HepG2 (cell line): ENCODE results near the gene L3MBTL4. TPM values are rescaled to one million over a fixed set of nuclear protein-coding genes. Genes with fewer than 3 reads are reported as not detected.

Source experiments
- ATAC-seq: fragments of 200-7000 bp; cut with Tn5 transposase; 3 replicates; pipeline ENCODE4 v1.9.1; 2020; ENCODE audit warnings: mild to moderate bottlenecking, moderate library complexity
- BruUV-seq: library from RNA; stranded (reverse); fragments of 400-500 nt; replicated peaks from 2 replicates; lab custom pipeline; 2021; lab: Mats Ljungman, UMichigan
- CTCF ChIA-PET: fragments of 300-600 bp; formaldehyde crosslinking; extraction: SDS; loops from one replicate; lab custom pipeline; 2021; ENCODE audit warnings: low total read pairs, inconsistent platforms, low intra/inter-chr PET ratio; lab: Yijun Ruan, JAX
- POLR2A ChIA-PET: fragments of 350-600 bp; sonication (Branson Sonifier 250); formaldehyde crosslinking; loops from one replicate; lab custom pipeline; 2020; ENCODE audit warnings: antibody characterized with exemption, inconsistent platforms; lab: Yijun Ruan, JAX
- DNase-seq: peaks from one replicate; pipeline ENCODE4 v3.0.0-alpha.2; 2015; ENCODE audit warnings: low spot score
- FAIRE-seq: peaks from 3 replicates; lab custom pipeline; 2011; peaks lifted over from hg19 to GRCh38; lab: Jason Lieb, UNC
- H2AFZ ChIP-seq: one replicate; pipeline ENCODE4 v1.6.1; 2011; ENCODE audit warnings: low read length, inconsistent platforms
- H3K27ac ChIP-seq: fragments of 300-600 bp; 3 replicates; pipeline ENCODE4 v1.8.0; 2011; ENCODE audit warnings: mixed run types, mild to moderate bottlenecking, mixed read lengths, low read length, inconsistent platforms; ENCODE audit not compliant: insufficient read depth; ENCODE audit errors: extremely low read length
- H3K27me3 ChIP-seq, 2 experiments: fragments of 200-600 bp in 1 of 2; 2 replicates in 1 of 2; 3 replicates in 1 of 2; pipeline versions ENCODE4 v1.6.0 to v1.8.0; 2011; ENCODE audit warnings: low read length in 2 of 2, mild to moderate bottlenecking in 2 of 2, moderate library complexity in 2 of 2, inconsistent platforms in 1 of 2; ENCODE audit not compliant: insufficient read depth in 2 of 2, control insufficient read depth in 1 of 2
- H3K36me3 ChIP-seq, 2 experiments: fragments of 200-600 bp in 1 of 2; replicated peaks in 1 of 2; 2 replicates in 1 of 2; 3 replicates in 1 of 2; pipeline versions ENCODE4 v1.5.1 to v1.8.0; 2011; ENCODE audit warnings: low read length in 2 of 2, inconsistent platforms in 1 of 2; ENCODE audit not compliant: insufficient read depth in 2 of 2, control insufficient read depth in 1 of 2
- H3K4me1 ChIP-seq: 2 replicates; pipeline ENCODE4 v1.5.1; 2012; ENCODE audit warnings: low read length, inconsistent platforms; ENCODE audit not compliant: insufficient read depth
- H3K4me2 ChIP-seq: 2 replicates; pipeline ENCODE4 v1.6.0; 2011; ENCODE audit warnings: low read depth, low read length, inconsistent platforms
- H3K4me3 ChIP-seq, 3 experiments: fragments of 200-600 bp in 1 of 3; sonication (generic), shearing (Covaris generic) in 1 of 3; replicated peaks in 1 of 3; 2 replicates each; pipeline ENCODE4 v1.5.1; 2011 to 2016; ENCODE audit warnings: low read length in 3 of 3, inconsistent platforms in 2 of 3, low read depth in 2 of 3, mild to moderate bottlenecking in 2 of 3, control low read depth in 1 of 3, mixed read lengths in 1 of 3; ENCODE audit not compliant: insufficient read depth in 1 of 3
- H3K79me2 ChIP-seq: one replicate; pipeline ENCODE4 v1.6.1; 2011; ENCODE audit warnings: low read length, inconsistent platforms; ENCODE audit not compliant: insufficient read depth
- H3K9ac ChIP-seq: 2 replicates; pipeline ENCODE4 v1.6.0; 2011; ENCODE audit warnings: mild to moderate bottlenecking, low read depth, low read length, inconsistent platforms; ENCODE audit not compliant: insufficient read depth
- H3K9me3 ChIP-seq: 2 replicates; pipeline ENCODE4 v1.5.1; 2012; ENCODE audit warnings: mild to moderate bottlenecking, low read length
- H4K20me1 ChIP-seq: 2 replicates; pipeline ENCODE4 v1.6.0; 2011; ENCODE audit warnings: inconsistent platforms, mild to moderate bottlenecking, low read length, moderate library complexity; ENCODE audit not compliant: insufficient read depth
- ATF7-NPFF ChIP-seq: sonication (generic); formaldehyde crosslinking; IDR thresholded peaks from 2 replicates; pipeline ENCODE4 v1.8.1; 2023; ENCODE audit warnings: mild to moderate bottlenecking, low read depth, missing genetic modification reagents, moderate library complexity
- MATR3 ChIP-seq: sonication (generic); formaldehyde crosslinking; IDR thresholded peaks from 2 replicates; pipeline ENCODE4 v1.4.0; 2020; ENCODE audit warnings: missing genetic modification reagents
- MAX ChIP-seq: IDR thresholded peaks from 2 replicates; pipeline ENCODE4 v1.6.1; 2012; ENCODE audit warnings: inconsistent platforms
- MYPOP ChIP-seq: sonication (generic); formaldehyde crosslinking; IDR thresholded peaks from 2 replicates; pipeline ENCODE4 v1.8.1; 2023; ENCODE audit warnings: mild to moderate bottlenecking, moderate library complexity, missing genetic modification reagents
- TBX3 ChIP-seq: fragments of 450-650 bp; IDR thresholded peaks from 2 replicates; pipeline ENCODE4 v1.6.1; 2017; ENCODE audit warnings: antibody characterized with exemption, mild to moderate bottlenecking, inconsistent platforms, borderline replicate concordance
- TIGD3 ChIP-seq: sonication (generic); formaldehyde crosslinking; IDR thresholded peaks from 2 replicates; pipeline ENCODE4 v1.5.1; 2020; ENCODE audit warnings: mild to moderate bottlenecking, missing genetic modification reagents, borderline replicate concordance
- ZNF143 ChIP-seq: sonication (generic); formaldehyde crosslinking; IDR thresholded peaks from 2 replicates; pipeline ENCODE4 v1.4.0; 2020; ENCODE audit warnings: missing genetic modification reagents
- WGBS: methylation state at CpG from one replicate; pipeline ENCODE4 v1.1.6; 2017; ENCODE audit warnings: low lambda C conversion rate; 5-methylcytosine and 5-hydroxymethylcytosine counted together
- in situ Hi-C: cut with HindIII; loops from 2 replicates; pipeline ENCODE4 v1.10.0; 2017; ENCODE audit warnings: low pct_unique_long_range_greater_than_20kb; ENCODE audit not compliant: extremely low pct_ligation_motif_present
- intact Hi-C: fragments of 100-400 bp; cut with micrococcal nuclease; formaldehyde crosslinking; loops from one replicate; pipeline ENCODE4 v1.10.0; 2022; ENCODE audit not compliant: unreplicated experiment
- polyA plus RNA-seq, 8 experiments: library from polyadenylated mRNA; depleted of rRNA in 3 of 8; stranded (reverse) in 7 of 8; unstranded in 1 of 8; fragments of >200 nt; fragmentation: Illumina TruSeq in 4 of 8; extraction: Trizol in 4 of 8; gene quantifications; 2 replicates each; pipeline versions ENCODE4 v1.2.1 to v1.2.3, GENCODE V29; 2011 to 2016; ENCODE audit warnings: low read depth in 4 of 8, missing spikeins in 1 of 8, mixed read lengths in 1 of 8; ENCODE audit not compliant: insufficient read depth in 1 of 8
- total RNA-seq, 5 experiments: library from RNA; depleted of rRNA; stranded (reverse); fragments of >200 nt; fragmentation: Illumina TruSeq; extraction: Trizol; gene quantifications; 2 replicates each; pipeline ENCODE4 v1.2.3, GENCODE V29; 2016; ENCODE audit warnings: low read depth in 1 of 5

The L3MBTL4 gene
- total and polyA plus RNA-seq, 2 of the 13 experiments (the other 11 are each of a cell fraction or from before 2014, with no cell fraction given), result 10.8 to 13.3 TPM

GRCh38 chr18:6022845-6023244 lies 391.9 kb downstream of the L3MBTL4 start:
- POLR2A ChIA-PET, result no interaction called here
- ATAC-seq, result no peak
- WGBS, result 97% methylated on average over 5 of the region's 5 CpGs
- no peaks in the 10 kb centered on the region for H3K79me2 ChIP-seq
- TF ChIP-seq ZNF143 (CRISPR knock-in tag), result no peak
- TF ChIP-seq TIGD3 (CRISPR knock-in tag), result no peak
- TF ChIP-seq MATR3, result no peak
- no peak for TF ChIP-seq MYPOP (CRISPR knock-in tag)
- no peak for TF ChIP-seq MAX
- no peak for TF ChIP-seq TBX3
- H3K27ac ChIP-seq, result no peak overlapping the region
- H3K9me3 ChIP-seq, result no peaks in the 10 kb centered on the region
- no peak overlapping the region for H3K4me2 ChIP-seq
- no TSS peak for BruUV-seq
- no peak for FAIRE-seq
- H3K27me3 ChIP-seq, result no peaks in the 10 kb centered on the region
- in situ Hi-C loops (no loop called here), intact Hi-C loops (no loop called here)
- 0 out of 5 replicates have a peak, but pooled peaks cover 0 to 5% of the 10 kb centered on the region in 2 experiments for H3K36me3 ChIP-seq
- CTCF ChIA-PET, result no interaction called here
- H3K4me3 ChIP-seq, result no peak overlapping the region
- no peaks in the 10 kb centered on the region for H3K4me1 ChIP-seq
- H3K9ac ChIP-seq, result no peak overlapping the region
- H2AFZ ChIP-seq, result no peak overlapping the region
- H4K20me1 ChIP-seq, result no peaks in the 10 kb centered on the region
- DNase-seq, result no peak

GRCh38 chr18:6022074-6022444 lies 392.7 kb downstream of the L3MBTL4 start:
- no peak for ATAC-seq
- Histone ChIP-seq H3K4me3 (no peak overlapping the region), H2AFZ (no peak overlapping the region), H3K4me2 (no peak overlapping the region)
- in situ Hi-C loops, result no loop called here
- WGBS, result 92% methylated on average over 2 of the region's 2 CpGs
- CTCF ChIA-PET, result no interaction called here
- TF ChIP-seq ATF7-NPFF (CRISPR knock-in tag), result no peak
- TF ChIP-seq, all 625 proteins: peak for 0
- Histone ChIP-seq H3K79me2 (no peaks in the 10 kb centered on the region), H3K9me3 (no peaks in the 10 kb centered on the region), H3K9ac (no peak overlapping the region), H3K27me3 (no peaks in the 10 kb centered on the region), H3K36me3 (0 out of 5 replicates have a peak, but pooled peaks cover 0 to 5% of the 10 kb centered on the region in 2 experiments), H3K4me1 (peaks cover under 1% of the 10 kb centered on the region), H3K27ac (no peak overlapping the region), H4K20me1 (no peaks in the 10 kb centered on the region)
- intact Hi-C loops, result no loop called here
- POLR2A ChIA-PET, result no interaction called here
- BruUV-seq, result no TSS peak
- DNase-seq (no peak), FAIRE-seq (no peak)
